NCI-H1694 (cell line): ENCODE measurements around the gene ZNF660.

Experiments
- DNase-seq: peaks from one replicate; lab custom pipeline; 2025; lab: John Stamatoyannopoulos, UW

ZNF660 gene

GRCh38 chr3:44632193-44632592, 47.4 kb downstream of the ZNF660 start:
- DNase-seq = no peak

- no peak for DNase-seq
Observed at GRCh38 chr3:44642337-44642736, 57.6 kb downstream of the ZNF660 start.

DNA sequence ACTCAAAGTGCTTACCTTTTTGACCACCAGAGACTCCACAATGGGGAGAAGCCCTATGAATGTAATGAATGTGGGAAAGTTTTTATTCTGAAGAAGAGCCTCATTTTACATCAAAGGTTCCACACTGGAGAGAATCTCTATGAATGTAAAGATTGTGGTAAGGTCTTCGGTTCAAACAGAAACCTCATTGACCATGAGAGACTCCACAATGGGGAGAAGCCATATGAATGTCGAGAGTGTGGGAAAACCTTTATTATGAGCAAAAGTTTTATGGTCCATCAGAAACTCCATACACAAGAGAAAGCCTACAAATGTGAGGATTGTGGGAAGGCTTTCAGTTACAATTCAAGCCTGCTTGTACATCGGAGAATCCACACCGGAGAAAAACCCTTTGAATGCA, 58.3 kb downstream of the ZNF660 start:
- DNase-seq = no peak

DNA sequence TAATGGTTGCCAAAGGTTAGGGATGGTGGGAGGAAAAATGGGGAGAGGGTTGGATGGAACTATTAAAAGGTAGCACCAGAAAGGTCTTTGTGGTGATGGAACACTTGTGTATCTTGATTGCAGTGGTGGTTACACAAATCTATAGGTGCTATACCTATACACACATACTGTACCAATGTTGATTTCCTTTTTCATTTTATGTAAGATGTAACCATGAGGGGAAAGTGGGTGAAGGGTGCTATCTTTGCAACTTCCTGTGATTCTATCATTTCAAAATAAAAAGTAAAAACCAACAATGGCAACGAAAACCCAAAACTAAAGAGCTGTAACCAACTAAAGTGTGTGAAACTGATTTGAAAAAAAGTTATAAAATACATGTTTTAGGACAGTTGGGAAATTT, 63.0 kb downstream of the ZNF660 start:
- DNase-seq = no peak

DNA sequence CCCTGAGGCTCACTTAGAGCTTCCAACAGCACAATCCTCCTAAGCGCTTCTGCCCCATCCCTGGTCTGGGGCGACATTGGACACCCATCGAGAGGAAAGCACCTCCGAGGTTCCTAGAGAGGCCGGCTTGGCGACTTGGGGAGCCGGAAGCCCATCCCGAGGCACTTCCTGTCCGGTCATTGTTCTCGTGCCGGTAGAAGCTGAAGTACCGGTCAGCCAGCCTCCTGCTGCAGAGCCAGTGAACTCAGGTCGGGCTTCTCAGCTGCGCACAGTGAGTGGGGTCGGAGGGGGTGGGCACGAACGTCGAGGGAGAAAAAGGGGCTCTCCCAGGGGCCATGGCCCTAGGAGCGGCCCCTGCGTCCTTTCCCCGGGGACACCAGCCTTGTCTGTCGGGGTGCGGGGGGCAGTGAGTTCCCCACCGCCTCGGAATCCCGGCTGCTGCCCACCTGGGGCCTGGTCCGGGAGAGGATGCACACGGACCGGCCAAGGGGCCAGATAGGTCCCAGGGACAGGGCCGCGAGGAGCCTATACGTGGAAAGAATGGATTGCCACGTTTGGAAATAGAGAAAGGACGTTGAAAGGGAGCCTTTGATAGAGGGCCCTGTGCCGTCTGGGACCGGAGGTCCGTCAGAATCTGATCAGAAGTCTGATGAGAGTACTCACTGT, 63.9 kb downstream of the ZNF660 start, which contains the start of gene ZNF35:
TSS of gene ZNF35 (plus strand) at position 169 of the 666 bp plus-strand sequence. CDS start 2,336 bp downstream, outside the sequence.
- DNase-seq = peak; percentile 43
